ENCODE results near the gene DCC. TPM values are rescaled to one million over a fixed set of nuclear protein-coding genes. Genes with fewer than 3 reads are reported as not detected.

Gene DCC
- total and polyA plus RNA-seq, 2 experiments from 2014 or later = 0.53 to 0.73 TPM

DNA sequence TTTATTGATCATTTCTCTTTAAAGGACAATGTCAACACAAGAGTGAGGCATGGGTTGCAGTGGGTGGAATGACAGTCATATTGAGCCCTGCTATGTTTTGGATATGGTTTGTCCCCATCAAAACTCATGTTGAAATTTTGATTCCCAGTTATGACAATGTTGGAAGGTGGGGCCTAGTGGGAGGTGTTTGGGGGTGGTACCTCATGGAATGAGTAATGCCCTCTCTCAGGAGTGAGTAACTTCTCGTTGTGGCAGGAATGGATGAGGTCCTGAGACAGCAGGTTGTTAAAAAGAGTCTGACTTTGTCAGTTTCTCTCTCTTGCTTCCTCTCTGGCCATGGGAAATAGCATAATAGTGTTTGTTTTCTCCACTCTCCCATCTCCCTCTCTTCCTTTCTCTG lies 345.3 kb downstream of the DCC start:
- Histone ChIP-seq H4K20me1 (replicated peaks; ENCODE audit: insufficient read depth) (no peaks in the 10 kb centered on the region), H3K4me3 (no peak overlapping the region), H3K36me3 (ENCODE audit: insufficient read depth) (no peaks in the 10 kb centered on the region), H3K27me3 (ENCODE audit: insufficient read depth) (no peaks in the 10 kb centered on the region), H3K4me2 (no peak overlapping the region), H3F3A (replicated peaks; ENCODE audit: low read depth) (no peaks in the 10 kb centered on the region), H3K27ac (ENCODE audit: low read depth) (no peak overlapping the region), H2AFZ (no peak overlapping the region), H3K4me1 (ENCODE audit: insufficient read depth) (peaks cover 10% of the 10 kb centered on the region; the same call in 1 of the 2 replicates), H3K79me2 (replicated peaks; ENCODE audit: insufficient read depth) (no peaks in the 10 kb centered on the region), H3K9me2 (ENCODE audit: insufficient read depth) (0 out of 2 replicates have a peak, but pooled peaks cover 3% of the 10 kb centered on the region)
- Mint-ChIP-seq H3K27ac (no peak overlapping the region), H3K27me3 (ENCODE audit: insufficient read depth, low read depth, poor library complexity) (no peaks in the 10 kb centered on the region), H3K36me3 (ENCODE audit: low read depth) (no peaks in the 10 kb centered on the region), H3K9me3 (no peaks in the 10 kb centered on the region), H3K4me1 (peaks cover 10% of the 10 kb centered on the region), H3K4me3 (no peak overlapping the region)
- no peak for DNase-seq (ENCODE audit: low spot score)
- TF ChIP-seq JUNB (IDR thresholded peaks at IDR 0.05; ENCODE audit: unreplicated experiment) (no peak), NANOG (IDR thresholded peaks at IDR 0.05; ENCODE audit: borderline replicate concordance) (no peak), CTCF (conservative IDR thresholded peaks at IDR 0.05; ENCODE audit: low read depth in 2 of 2) (no peak), EZH2 (IDR thresholded peaks at IDR 0.05; ENCODE audit: low read depth, unreplicated experiment) (no peak), POLR2AphosphoS5 (IDR thresholded peaks at IDR 0.05; ENCODE audit: low read depth) (no peak), REST (IDR thresholded peaks at IDR 0.05; ENCODE audit: unreplicated experiment) (no peak), STAT1 (IDR thresholded peaks at IDR 0.05; ENCODE audit: unreplicated experiment) (no peak), ETS1 (IDR thresholded peaks at IDR 0.05) (no peak), ZNF114 (CRISPR knock-in tag; IDR thresholded peaks at IDR 0.05) (no peak), ZNF462 (CRISPR knock-in tag; IDR thresholded peaks at IDR 0.05) (no peak), CREB1 (CRISPR knock-in tag; IDR thresholded peaks at IDR 0.05; ENCODE audit: low read depth) (no peak), EZH2phosphoT487 (IDR thresholded peaks at IDR 0.05; ENCODE audit: unreplicated experiment) (no peak), ZNF331 (CRISPR knock-in tag; IDR thresholded peaks at IDR 0.05; ENCODE audit: low read depth) (no peak)
- ATAC-seq = no peak

All from GM23338 (cell line).